H9 (cell line): ENCODE results near the gene MLST8. TPM values are rescaled to one million over a fixed set of nuclear protein-coding genes. Genes with fewer than 3 reads are reported as not detected.

ENCODE experiments used
- DNase-seq: peaks from one replicate; pipeline ENCODE4 v3.0.0-alpha.2; 2017
- H2AFZ ChIP-seq: one replicate; pipeline ENCODE4 v1.6.1; 2013; ENCODE audit warnings: mild to moderate bottlenecking, low read length, control low read depth, moderate library complexity
- H2AK5ac ChIP-seq: 2 replicates; pipeline ENCODE4 v1.6.1; 2013; ENCODE audit warnings: low read length, control low read depth, mixed read lengths; ENCODE audit not compliant: insufficient read length
- H2BK120ac ChIP-seq: one replicate; pipeline ENCODE4 v1.6.1; 2013; ENCODE audit warnings: low read depth, mild to moderate bottlenecking, low read length, control low read depth, inconsistent platforms; ENCODE audit not compliant: poor library complexity, severe bottlenecking
- H2BK12ac ChIP-seq: 2 replicates; pipeline ENCODE4 v1.6.1; 2013; ENCODE audit warnings: low read length, control low read depth, mixed read lengths, low read depth; ENCODE audit not compliant: insufficient read length
- H2BK15ac ChIP-seq: 2 replicates; pipeline ENCODE4 v1.6.1; 2013; ENCODE audit warnings: low read depth, low read length, control low read depth
- H2BK20ac ChIP-seq: one replicate; pipeline ENCODE4 v1.6.1; 2013; ENCODE audit warnings: low read depth, mild to moderate bottlenecking, low read length, control low read depth, inconsistent platforms; ENCODE audit not compliant: poor library complexity, severe bottlenecking
- H2BK5ac ChIP-seq: 2 replicates; pipeline ENCODE4 v1.6.1; 2013; ENCODE audit warnings: low read length, control low read depth, mixed read lengths; ENCODE audit not compliant: insufficient read length
- H3K14ac ChIP-seq: 2 replicates; pipeline ENCODE4 v1.6.1; 2013; ENCODE audit warnings: low read length, control low read depth; ENCODE audit not compliant: insufficient read depth
- H3K18ac ChIP-seq: 2 replicates; pipeline ENCODE4 v1.6.1; 2013; ENCODE audit warnings: low read depth, mild to moderate bottlenecking, mixed read lengths, low read length, control low read depth; ENCODE audit not compliant: insufficient read length
- H3K23ac ChIP-seq: 2 replicates; pipeline ENCODE4 v1.6.1; 2013; ENCODE audit warnings: low read length, control low read depth, mixed read lengths, low read depth; ENCODE audit not compliant: insufficient read length
- H3K23me2 ChIP-seq: 2 replicates; pipeline ENCODE4 v1.6.1; 2013; ENCODE audit warnings: low read depth, mild to moderate bottlenecking, mixed read lengths, low read length, control low read depth; ENCODE audit not compliant: insufficient read length, poor library complexity, severe bottlenecking
- H3K27ac ChIP-seq: 2 replicates; pipeline ENCODE4 v1.5.1; 2013; ENCODE audit warnings: low read length, control low read depth, mixed read lengths, low read depth; ENCODE audit not compliant: insufficient read length
- H3K27me3 ChIP-seq: 2 replicates; pipeline ENCODE4 v1.6.1; 2013; ENCODE audit warnings: low read length, control low read depth, inconsistent platforms; ENCODE audit not compliant: insufficient read depth
- H3K4ac ChIP-seq: 2 replicates; pipeline ENCODE4 v1.6.1; 2013; ENCODE audit warnings: low read depth, mild to moderate bottlenecking, control low read depth, inconsistent platforms, low read length, moderate library complexity
- H3K4me1 ChIP-seq: 2 replicates; pipeline ENCODE4 v1.6.1; 2013; ENCODE audit warnings: low read length, control low read depth, inconsistent platforms; ENCODE audit not compliant: insufficient read depth
- H3K4me2 ChIP-seq: 2 replicates; pipeline ENCODE4 v1.6.1; 2013; ENCODE audit warnings: low read length, control low read depth, mixed read lengths; ENCODE audit not compliant: insufficient read length, insufficient read depth
- H3K56ac ChIP-seq: 2 replicates; pipeline ENCODE4 v1.6.1; 2013; ENCODE audit warnings: low read depth, mild to moderate bottlenecking, mixed read lengths, low read length, control low read depth; ENCODE audit not compliant: insufficient read length
- H3K79me1 ChIP-seq: 2 replicates; pipeline ENCODE4 v1.6.1; 2013; ENCODE audit warnings: low read depth, mild to moderate bottlenecking, moderate library complexity, low read length, control low read depth, inconsistent platforms; ENCODE audit not compliant: insufficient read depth, poor library complexity, severe bottlenecking
- H3K79me2 ChIP-seq: 2 replicates; pipeline ENCODE4 v1.6.1; 2013; ENCODE audit warnings: low read length, control low read depth, inconsistent platforms; ENCODE audit not compliant: insufficient read depth
- H3K9ac ChIP-seq: 2 replicates; pipeline ENCODE4 v1.6.1; 2013; ENCODE audit warnings: low read length, control low read depth, mixed read lengths; ENCODE audit not compliant: insufficient read length; ENCODE audit errors: extremely low read depth
- H3K9me3 ChIP-seq: one replicate; pipeline ENCODE4 v1.6.1; 2013; ENCODE audit warnings: low read depth, low read length, inconsistent platforms; ENCODE audit not compliant: control insufficient read depth
- H3T11ph ChIP-seq: one replicate; pipeline ENCODE4 v1.6.1; 2013; ENCODE audit warnings: mild to moderate bottlenecking, low read length, control low read depth, inconsistent platforms
- H4K20me1 ChIP-seq: one replicate; pipeline ENCODE4 v1.6.1; 2013; ENCODE audit not compliant: control insufficient read depth, insufficient read length, insufficient read depth
- H4K5ac ChIP-seq: 2 replicates; pipeline ENCODE4 v1.6.1; 2013; ENCODE audit warnings: low read depth, mild to moderate bottlenecking, mixed read lengths, low read length, control low read depth; ENCODE audit not compliant: insufficient read length
- H4K8ac ChIP-seq: replicated peaks from 2 replicates; pipeline ENCODE4 v1.6.1; 2013; ENCODE audit warnings: low read length, control low read depth, mixed read lengths, low read depth; ENCODE audit not compliant: insufficient read length
- H4K91ac ChIP-seq: 2 replicates; pipeline ENCODE4 v1.6.1; 2013; ENCODE audit warnings: low read depth, mild to moderate bottlenecking, moderate library complexity, mixed read lengths, low read length, control low read depth; ENCODE audit not compliant: insufficient read length
- H3K27ac Mint-ChIP-seq, 3 experiments: 2 replicates in 2 of 3; 3 replicates in 1 of 3; pipeline ENCODE4 v1.8.0; 2020 to 2021; ENCODE audit warnings: mixed read lengths in 3 of 3, mild to moderate bottlenecking in 1 of 3, moderate library complexity in 1 of 3
- H3K27me3 Mint-ChIP-seq: 2 replicates; pipeline ENCODE4 v1.8.0; 2021; ENCODE audit warnings: low read depth, mild to moderate bottlenecking, moderate library complexity, mixed read lengths
- H3K36me3 Mint-ChIP-seq, 3 experiments: 2 replicates in 2 of 3; 3 replicates in 1 of 3; pipeline ENCODE4 v1.8.0; 2020 to 2021; ENCODE audit warnings: low read depth in 3 of 3, mixed read lengths in 3 of 3; ENCODE audit not compliant: insufficient read depth in 1 of 3
- H3K4me1 Mint-ChIP-seq, 2 experiments: 2 replicates each; pipeline ENCODE4 v1.8.0; 2020; ENCODE audit warnings: mixed read lengths in 2 of 2
- H3K4me3 Mint-ChIP-seq, 2 experiments: 2 replicates in 1 of 2; 3 replicates in 1 of 2; pipeline ENCODE4 v1.8.0; 2020 to 2021; ENCODE audit warnings: mild to moderate bottlenecking in 2 of 2, mixed read lengths in 2 of 2, moderate library complexity in 1 of 2
- H3K9me3 Mint-ChIP-seq, 2 experiments: 2 replicates in 1 of 2; 3 replicates in 1 of 2; pipeline ENCODE4 v1.8.0; 2020; ENCODE audit warnings: mild to moderate bottlenecking in 2 of 2, mixed read lengths in 2 of 2, moderate library complexity in 1 of 2
- CTCF ChIP-seq: fragments of 200-600 bp; sonication (generic); conservative IDR thresholded peaks from 3 replicates; pipeline ENCODE4 v1.8.0; 2021; ENCODE audit warnings: antibody characterized with exemption, mild to moderate bottlenecking
- WGBS: extraction: QIAGEN DNeasy Blood & Tissue Kit; methylation state at CpG from one replicate; pipeline ENCODE4 v1.1.7; 2013; ENCODE audit warnings: missing lambda C conversion rate, low lambda C conversion rate, mixed read lengths; ENCODE audit not compliant: insufficient read length; ENCODE audit errors: extremely low coverage; 5-methylcytosine and 5-hydroxymethylcytosine counted together
- total RNA-seq: library from RNA; stranded (reverse); gene quantifications from 2 replicates; pipeline ENCODE4 v1.2.1, GENCODE V29; 2021

MLST8 gene
- total RNA-seq, 1 experiment from 2014 or later: 74.5 TPM

GRCh38 chr16:2194166-2194834 lies 11.0 kb upstream of the MLST8 start:
- Histone ChIP-seq H3K27me3 (peaks cover 8% of the 10 kb centered on the region; the same call in 1 of the 2 replicates), H3K79me2 (no peaks in the 10 kb centered on the region), H3K9ac (no peak overlapping the region), H2BK12ac (no peak overlapping the region), H3K23ac (no peak overlapping the region), H2BK20ac (no peak overlapping the region), H3K23me2 (peaks cover 7% of the 10 kb centered on the region), H3K4me1 (no peaks in the 10 kb centered on the region), H4K5ac (no peak overlapping the region), H3K79me1 (no peaks in the 10 kb centered on the region), H3K9me3 (no peaks in the 10 kb centered on the region), H3K56ac (no peak overlapping the region), H2BK15ac (no peak overlapping the region), H4K20me1 (no peaks in the 10 kb centered on the region), H4K91ac (no peak overlapping the region), H4K8ac (no peak overlapping the region), H2AFZ (no peak overlapping the region), H3T11ph (no peak overlapping the region), H2AK5ac (no peak overlapping the region), H3K4me2 (no peak overlapping the region), H3K18ac (no peak overlapping the region), H3K14ac (no peak overlapping the region; the same call in 1 of the 2 replicates), H3K27ac (no peak overlapping the region), H3K4ac (no peak overlapping the region), H2BK5ac (no peak overlapping the region), H2BK120ac (no peak overlapping the region)
- WGBS: no CpG with 5 or more reads among the region's 16 CpGs
- peaks cover 4 to 6% of the 10 kb centered on the region in 2 experiments; a peak in 1 of 4 replicates for H3K4me1 Mint-ChIP-seq
- H3K27ac Mint-ChIP-seq: no peak overlapping the region; a peak in 2 of 7 replicates
- no peaks in the 10 kb centered on the region for H3K9me3 Mint-ChIP-seq
- H3K36me3 Mint-ChIP-seq: no peaks in the 10 kb centered on the region
- H3K4me3 Mint-ChIP-seq: no peak overlapping the region; a peak in 1 of 5 replicates
- no peak for DNase-seq
- TF ChIP-seq CTCF: no peak
- peaks cover 27% of the 10 kb centered on the region for H3K27me3 Mint-ChIP-seq
